ENCODE data around the gene CLTC.

The CLTC gene

GRCh38 chr17:59712862-59713261 is 93.2 kb downstream of the CLTC start:
- DNase-seq (ENCODE audit: low read depth, low spot score): no peak
- H3K4me3 ChIP-seq (ENCODE audit: low read depth, low read length): no peak overlapping the region
- in situ Hi-C loops (cut with HindIII; ENCODE audit: low sequenced_read_pairs): no loop called here
- TF ChIP-seq CTCF (IDR thresholded peaks at IDR 0.05; ENCODE audit: low read depth, low read length): no peak

- H3K4me3 ChIP-seq (ENCODE audit: low read depth, low read length): no peak overlapping the region
- in situ Hi-C loops (cut with HindIII; ENCODE audit: low sequenced_read_pairs): no loop called here
- no peak for DNase-seq (ENCODE audit: low read depth, low spot score)
- no peak for TF ChIP-seq CTCF (IDR thresholded peaks at IDR 0.05; ENCODE audit: low read depth, low read length)
Measured at GRCh38 chr17:59714255-59714654, 94.6 kb downstream of the CLTC start.

GRCh38 chr17:59716427-59716826 is 96.7 kb downstream of the CLTC start:
- no peak for DNase-seq (ENCODE audit: low read depth, low spot score)
- in situ Hi-C loops (cut with HindIII; ENCODE audit: low sequenced_read_pairs): no loop called here
- no peak overlapping the region for H3K4me3 ChIP-seq (ENCODE audit: low read depth, low read length)
- no peak for TF ChIP-seq CTCF (IDR thresholded peaks at IDR 0.05; ENCODE audit: low read depth, low read length)

- H3K4me3 ChIP-seq (ENCODE audit: low read depth, low read length): no peak overlapping the region
- DNase-seq (ENCODE audit: low read depth, low spot score): no peak
- in situ Hi-C loops (cut with HindIII; ENCODE audit: low sequenced_read_pairs): no loop called here
- no peak for TF ChIP-seq CTCF (IDR thresholded peaks at IDR 0.05; ENCODE audit: low read depth, low read length)
Measured at GRCh38 chr17:59719526-59719925, 99.8 kb downstream of the CLTC start.

GRCh38 chr17:59722623-59723022 is 102.9 kb downstream of the CLTC start:
- in situ Hi-C loops (cut with HindIII; ENCODE audit: low sequenced_read_pairs): no loop called here
- DNase-seq (ENCODE audit: low read depth, low spot score): no peak
- TF ChIP-seq CTCF (IDR thresholded peaks at IDR 0.05; ENCODE audit: low read depth, low read length): no peak
- H3K4me3 ChIP-seq (ENCODE audit: low read depth, low read length): no peak overlapping the region

- DNase-seq (ENCODE audit: low read depth, low spot score): no peak
- no peak for TF ChIP-seq CTCF (IDR thresholded peaks at IDR 0.05; ENCODE audit: low read depth, low read length)
- in situ Hi-C loops (cut with HindIII; ENCODE audit: low sequenced_read_pairs): no loop called here
- H3K4me3 ChIP-seq (ENCODE audit: low read depth, low read length): no peak overlapping the region
Measured at GRCh38 chr17:59723041-59723440, 103.3 kb downstream of the CLTC start.

GRCh38 chr17:59723607-59724006 is 103.9 kb downstream of the CLTC start:
- TF ChIP-seq CTCF (IDR thresholded peaks at IDR 0.05; ENCODE audit: low read depth, low read length): no peak
- in situ Hi-C loops (cut with HindIII; ENCODE audit: low sequenced_read_pairs): no loop called here
- no peak for DNase-seq (ENCODE audit: low read depth, low spot score)
- no peak overlapping the region for H3K4me3 ChIP-seq (ENCODE audit: low read depth, low read length)

Data from astrocyte of the spinal cord (primary cell).